Ishikawa (cell line): ENCODE measurements around the gene APBA3.

Experiments
- CEBPB ChIP-seq: IDR thresholded peaks from 2 replicates; pipeline ENCODE4 v1.6.1; 2012
- CREB1 ChIP-seq: IDR thresholded peaks from 2 replicates; pipeline ENCODE4 v1.6.1; 2012; ENCODE audit warnings: low read depth
- EGR1 ChIP-seq: IDR thresholded peaks from 2 replicates; pipeline ENCODE4 v1.6.1; 2012
- EP300 ChIP-seq: IDR thresholded peaks from 2 replicates; pipeline ENCODE4 v1.6.1; 2012; ENCODE audit warnings: borderline replicate concordance
- FOXM1 ChIP-seq: IDR thresholded peaks from 2 replicates; pipeline ENCODE4 v1.6.1; 2012; ENCODE audit warnings: low read depth, borderline replicate concordance
- NFIC ChIP-seq: IDR thresholded peaks from 2 replicates; pipeline ENCODE4 v1.6.1; 2012
- RAD21 ChIP-seq: IDR thresholded peaks from 2 replicates; pipeline ENCODE4 v1.6.1; 2012; ENCODE audit warnings: low read depth
- TAF1 ChIP-seq: IDR thresholded peaks from 2 replicates; pipeline ENCODE4 v1.6.1; 2012; ENCODE audit warnings: low read depth, mild to moderate bottlenecking
- TCF12 ChIP-seq: IDR thresholded peaks from 2 replicates; pipeline ENCODE4 v1.6.1; 2012; ENCODE audit warnings: low read depth
- TEAD4 ChIP-seq: IDR thresholded peaks from 2 replicates; pipeline ENCODE4 v1.6.1; 2012
- YY1 ChIP-seq: IDR thresholded peaks from 2 replicates; pipeline ENCODE4 v1.6.1; 2012; ENCODE audit warnings: low read depth
- ZBTB7A ChIP-seq: IDR thresholded peaks from 2 replicates; pipeline ENCODE4 v1.6.1; 2012; ENCODE audit warnings: low read depth
- TF ChIP-seq, protein P1 (sequence below): IDR thresholded peaks from 2 replicates; pipeline ENCODE4 v1.6.1; 2012; ENCODE audit warnings: low read depth, mild to moderate bottlenecking
- TF ChIP-seq, protein P2 (sequence below): IDR thresholded peaks from 2 replicates; pipeline ENCODE4 v1.6.1; 2012
- TF ChIP-seq, protein P3 (sequence below): IDR thresholded peaks from 2 replicates; pipeline ENCODE4 v1.6.1; 2012

Gene APBA3

DNA sequence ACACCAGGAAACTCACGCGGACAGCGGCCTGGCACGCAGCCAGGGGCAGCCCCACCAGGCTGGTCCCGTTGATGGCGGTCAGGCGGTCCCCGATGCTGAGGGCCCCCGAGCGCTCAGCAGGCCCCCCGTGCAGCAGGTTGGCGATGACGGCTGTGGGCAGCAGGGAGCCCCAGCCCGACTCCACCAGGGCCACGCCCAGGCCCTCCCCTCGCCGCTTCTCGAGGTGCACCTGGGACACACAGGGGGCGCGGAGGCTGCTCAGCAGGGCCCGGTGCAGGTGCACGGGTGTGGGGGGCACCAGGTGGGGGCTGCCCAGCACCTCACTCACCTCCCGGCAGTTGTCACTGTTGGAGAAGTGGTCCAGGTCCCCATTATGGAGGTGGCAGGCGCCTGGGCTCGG, 9.0 kb downstream of the APBA3 start:
- TF ChIP-seq, protein P1, sequence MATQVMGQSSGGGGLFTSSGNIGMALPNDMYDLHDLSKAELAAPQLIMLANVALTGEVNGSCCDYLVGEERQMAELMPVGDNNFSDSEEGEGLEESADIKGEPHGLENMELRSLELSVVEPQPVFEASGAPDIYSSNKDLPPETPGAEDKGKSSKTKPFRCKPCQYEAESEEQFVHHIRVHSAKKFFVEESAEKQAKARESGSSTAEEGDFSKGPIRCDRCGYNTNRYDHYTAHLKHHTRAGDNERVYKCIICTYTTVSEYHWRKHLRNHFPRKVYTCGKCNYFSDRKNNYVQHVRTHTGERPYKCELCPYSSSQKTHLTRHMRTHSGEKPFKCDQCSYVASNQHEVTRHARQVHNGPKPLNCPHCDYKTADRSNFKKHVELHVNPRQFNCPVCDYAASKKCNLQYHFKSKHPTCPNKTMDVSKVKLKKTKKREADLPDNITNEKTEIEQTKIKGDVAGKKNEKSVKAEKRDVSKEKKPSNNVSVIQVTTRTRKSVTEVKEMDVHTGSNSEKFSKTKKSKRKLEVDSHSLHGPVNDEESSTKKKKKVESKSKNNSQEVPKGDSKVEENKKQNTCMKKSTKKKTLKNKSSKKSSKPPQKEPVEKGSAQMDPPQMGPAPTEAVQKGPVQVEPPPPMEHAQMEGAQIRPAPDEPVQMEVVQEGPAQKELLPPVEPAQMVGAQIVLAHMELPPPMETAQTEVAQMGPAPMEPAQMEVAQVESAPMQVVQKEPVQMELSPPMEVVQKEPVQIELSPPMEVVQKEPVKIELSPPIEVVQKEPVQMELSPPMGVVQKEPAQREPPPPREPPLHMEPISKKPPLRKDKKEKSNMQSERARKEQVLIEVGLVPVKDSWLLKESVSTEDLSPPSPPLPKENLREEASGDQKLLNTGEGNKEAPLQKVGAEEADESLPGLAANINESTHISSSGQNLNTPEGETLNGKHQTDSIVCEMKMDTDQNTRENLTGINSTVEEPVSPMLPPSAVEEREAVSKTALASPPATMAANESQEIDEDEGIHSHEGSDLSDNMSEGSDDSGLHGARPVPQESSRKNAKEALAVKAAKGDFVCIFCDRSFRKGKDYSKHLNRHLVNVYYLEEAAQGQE, result no peak
- TF ChIP-seq, protein P2, sequence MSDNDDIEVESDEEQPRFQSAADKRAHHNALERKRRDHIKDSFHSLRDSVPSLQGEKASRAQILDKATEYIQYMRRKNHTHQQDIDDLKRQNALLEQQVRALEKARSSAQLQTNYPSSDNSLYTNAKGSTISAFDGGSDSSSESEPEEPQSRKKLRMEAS, result no peak
- TF ChIP-seq YY1 (no peak), FOXM1 (no peak), ZBTB7A (no peak), RAD21 (no peak), CEBPB (no peak), NFIC (no peak), CREB1 (no peak), TAF1 (no peak)

DNA sequence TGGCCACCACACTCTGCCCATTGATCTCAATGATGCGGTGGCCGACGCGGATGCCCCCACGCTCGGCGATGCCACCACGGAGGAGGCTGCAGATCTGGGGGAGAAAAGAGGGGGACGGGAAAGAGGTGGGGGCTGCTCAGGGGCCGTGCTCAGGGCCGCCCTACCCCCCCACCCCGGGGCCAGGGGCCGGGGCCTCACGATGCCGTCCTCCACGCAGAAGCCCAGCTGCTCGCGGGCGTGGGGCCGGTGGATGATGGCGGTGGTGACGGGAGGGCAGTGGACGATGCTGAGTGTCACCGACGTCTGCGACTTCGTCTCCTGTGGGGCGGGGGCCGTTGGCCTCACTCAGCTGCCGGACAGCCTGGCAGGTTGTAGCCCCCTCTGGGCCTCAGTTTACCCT, 10.3 kb downstream of the APBA3 start:
- no peak for TF ChIP-seq YY1
- TF ChIP-seq TAF1, result no peak
- TF ChIP-seq CREB1, result no peak
- no peak for TF ChIP-seq CEBPB
- TF ChIP-seq RAD21, result no peak
- no peak for TF ChIP-seq ZBTB7A
- TF ChIP-seq FOXM1, result no peak
- TF ChIP-seq, protein P1, result no peak
- no peak for TF ChIP-seq NFIC
- TF ChIP-seq EP300, result no peak
- TF ChIP-seq, protein P2, result no peak
- TF ChIP-seq TEAD4, result no peak
- no peak for TF ChIP-seq EGR1
- TF ChIP-seq TCF12, result no peak
- TF ChIP-seq, protein P3, sequence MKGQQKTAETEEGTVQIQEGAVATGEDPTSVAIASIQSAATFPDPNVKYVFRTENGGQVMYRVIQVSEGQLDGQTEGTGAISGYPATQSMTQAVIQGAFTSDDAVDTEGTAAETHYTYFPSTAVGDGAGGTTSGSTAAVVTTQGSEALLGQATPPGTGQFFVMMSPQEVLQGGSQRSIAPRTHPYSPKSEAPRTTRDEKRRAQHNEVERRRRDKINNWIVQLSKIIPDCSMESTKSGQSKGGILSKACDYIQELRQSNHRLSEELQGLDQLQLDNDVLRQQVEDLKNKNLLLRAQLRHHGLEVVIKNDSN, result no peak

DNA sequence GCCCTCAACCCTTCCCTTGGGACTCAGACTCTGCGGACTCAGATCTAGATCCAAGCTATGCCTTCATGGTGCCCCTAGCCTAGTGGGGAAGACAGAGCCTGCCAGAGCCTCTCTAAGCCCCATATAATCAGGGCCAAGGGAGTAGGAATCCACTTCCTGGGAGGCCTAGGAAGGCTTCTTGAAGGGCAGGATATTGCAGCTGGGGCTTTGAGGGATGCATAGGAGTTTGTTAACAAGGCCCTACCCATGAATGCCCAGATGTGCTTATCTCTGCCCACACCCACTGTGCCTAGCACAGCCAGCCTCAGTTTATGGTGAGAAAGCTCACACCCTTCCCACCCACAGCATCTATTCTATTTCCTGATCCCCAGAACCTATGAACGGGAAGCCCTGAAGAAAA, 11.3 kb downstream of the APBA3 start:
- TF ChIP-seq EGR1, result no peak
- no peak for TF ChIP-seq FOXM1
- TF ChIP-seq TCF12, result no peak
- no peak for TF ChIP-seq CEBPB
- no peak for TF ChIP-seq TAF1
- TF ChIP-seq ZBTB7A, result no peak
- no peak for TF ChIP-seq EP300
- TF ChIP-seq YY1, result no peak
- TF ChIP-seq NFIC, result no peak
- TF ChIP-seq, protein P2, result no peak
- TF ChIP-seq CREB1, result no peak
- TF ChIP-seq, protein P3, result no peak
- no peak for TF ChIP-seq TEAD4
- TF ChIP-seq RAD21, result no peak
- TF ChIP-seq, protein P1, result no peak

DNA sequence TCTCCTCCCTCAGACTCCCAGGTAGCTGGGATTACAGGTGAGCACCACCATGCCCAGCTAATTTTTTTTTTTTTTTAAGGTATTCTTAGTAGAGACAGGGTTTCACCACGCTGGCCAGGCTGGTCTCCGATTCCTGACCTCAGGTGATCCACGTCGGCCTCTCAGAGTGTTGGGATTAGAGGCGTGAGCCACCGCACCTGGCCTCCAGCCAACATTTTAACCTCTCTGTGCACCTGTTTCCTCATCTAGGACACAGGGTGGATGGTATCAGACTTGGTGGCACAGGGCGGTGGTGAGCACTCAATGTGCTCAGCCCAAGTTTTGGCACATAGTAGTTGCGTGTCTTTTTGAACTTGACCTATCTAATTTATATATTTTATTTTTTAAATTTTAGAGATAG, 12.5 kb downstream of the APBA3 start:
- TF ChIP-seq, protein P3, result no peak
- peak; percentile 40; the same call in 1 of the 2 replicates for TF ChIP-seq NFIC
- TF ChIP-seq TEAD4, result no peak
